SU-DHL-6 (cell line): ENCODE measurements around the gene KRT73.

Source experiments
- EZH2phosphoT487 ChIP-seq: fragments of 200-600 bp; sonication (generic), shearing (Covaris generic); conservative IDR thresholded peaks from 2 replicates; pipeline ENCODE4 v1.6.1; 2018; ENCODE audit warnings: mild to moderate bottlenecking, antibody characterized with exemption, low read length, moderate library complexity, mixed read lengths
- TF ChIP-seq, protein P1 (sequence below): fragments of 200-600 bp; sonication (generic); IDR thresholded peaks from one replicate; pipeline ENCODE4 v1.5.1; 2017; ENCODE audit warnings: antibody characterized with exemption, mild to moderate bottlenecking, low read length, moderate library complexity; ENCODE audit not compliant: insufficient read depth, poor library complexity, severe bottlenecking

DNA sequence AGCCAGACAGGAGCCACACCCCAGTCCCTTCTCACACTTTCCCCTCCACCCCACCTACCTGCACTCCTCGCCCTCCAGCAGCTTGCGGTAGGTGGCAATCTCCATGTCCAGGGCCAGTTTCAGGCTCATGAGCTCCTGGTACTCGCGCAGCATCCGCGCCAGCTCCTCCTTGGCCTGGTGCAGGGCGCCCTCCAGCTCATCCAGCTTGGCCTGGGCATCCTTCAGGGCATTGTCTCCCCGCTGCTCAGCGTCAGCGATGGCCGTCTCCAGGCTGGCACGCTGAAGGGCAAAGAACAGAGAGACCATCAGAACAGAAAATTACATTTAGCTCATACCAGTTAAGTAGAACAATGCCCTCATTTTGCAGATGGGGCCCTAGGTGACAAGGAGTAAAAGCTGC is 50.2 kb downstream of the KRT73 start:
- TF ChIP-seq, protein P1, sequence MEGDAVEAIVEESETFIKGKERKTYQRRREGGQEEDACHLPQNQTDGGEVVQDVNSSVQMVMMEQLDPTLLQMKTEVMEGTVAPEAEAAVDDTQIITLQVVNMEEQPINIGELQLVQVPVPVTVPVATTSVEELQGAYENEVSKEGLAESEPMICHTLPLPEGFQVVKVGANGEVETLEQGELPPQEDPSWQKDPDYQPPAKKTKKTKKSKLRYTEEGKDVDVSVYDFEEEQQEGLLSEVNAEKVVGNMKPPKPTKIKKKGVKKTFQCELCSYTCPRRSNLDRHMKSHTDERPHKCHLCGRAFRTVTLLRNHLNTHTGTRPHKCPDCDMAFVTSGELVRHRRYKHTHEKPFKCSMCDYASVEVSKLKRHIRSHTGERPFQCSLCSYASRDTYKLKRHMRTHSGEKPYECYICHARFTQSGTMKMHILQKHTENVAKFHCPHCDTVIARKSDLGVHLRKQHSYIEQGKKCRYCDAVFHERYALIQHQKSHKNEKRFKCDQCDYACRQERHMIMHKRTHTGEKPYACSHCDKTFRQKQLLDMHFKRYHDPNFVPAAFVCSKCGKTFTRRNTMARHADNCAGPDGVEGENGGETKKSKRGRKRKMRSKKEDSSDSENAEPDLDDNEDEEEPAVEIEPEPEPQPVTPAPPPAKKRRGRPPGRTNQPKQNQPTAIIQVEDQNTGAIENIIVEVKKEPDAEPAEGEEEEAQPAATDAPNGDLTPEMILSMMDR: no peak
- TF ChIP-seq EZH2phosphoT487: no peak
